ENCODE data around the gene G0S2.

G0S2 gene

GRCh38 chr1:209714338-209714737 lies 39.1 kb downstream of the G0S2 start:
- in situ Hi-C loops (cut with MboI; ENCODE audit: low sequenced_read_pairs), result no loop called here

- in situ Hi-C loops (cut with MboI; ENCODE audit: low sequenced_read_pairs), result no loop called here
Observed at GRCh38 chr1:209715314-209715713, 40.1 kb downstream of the G0S2 start.

- in situ Hi-C loops (cut with MboI; ENCODE audit: low sequenced_read_pairs), result no loop called here
Observed at GRCh38 chr1:209717818-209718217, 42.6 kb downstream of the G0S2 start.

- in situ Hi-C loops (cut with MboI; ENCODE audit: low sequenced_read_pairs), result no loop called here
Observed at GRCh38 chr1:209720326-209720725, 45.1 kb downstream of the G0S2 start.

- in situ Hi-C loops (cut with MboI; ENCODE audit: low sequenced_read_pairs), result no loop called here
Observed at GRCh38 chr1:209720826-209721225, 45.6 kb downstream of the G0S2 start.

- in situ Hi-C loops (cut with MboI; ENCODE audit: low sequenced_read_pairs), result no loop called here
Observed at GRCh38 chr1:209721323-209721722, 46.1 kb downstream of the G0S2 start.

- in situ Hi-C loops (cut with MboI; ENCODE audit: low sequenced_read_pairs), result no loop called here
Observed at GRCh38 chr1:209723265-209723664, 48.1 kb downstream of the G0S2 start.

GRCh38 chr1:209723756-209724693 lies 48.8 kb downstream of the G0S2 start:
- in situ Hi-C loops (cut with MboI; ENCODE audit: low sequenced_read_pairs), result no loop called here

All from HL-60/S4 treated with phorbol 12-myristate 13-acetate at 8.2 ng/mL for 4 days and 3 days (cell line).